ENCODE results near the gene C4BPA. TPM values are rescaled to one million over a fixed set of nuclear protein-coding genes. Genes with fewer than 3 reads are reported as not detected.

The C4BPA gene
- total RNA-seq, 2 experiments from 2014 or later, result not detected

DNA sequence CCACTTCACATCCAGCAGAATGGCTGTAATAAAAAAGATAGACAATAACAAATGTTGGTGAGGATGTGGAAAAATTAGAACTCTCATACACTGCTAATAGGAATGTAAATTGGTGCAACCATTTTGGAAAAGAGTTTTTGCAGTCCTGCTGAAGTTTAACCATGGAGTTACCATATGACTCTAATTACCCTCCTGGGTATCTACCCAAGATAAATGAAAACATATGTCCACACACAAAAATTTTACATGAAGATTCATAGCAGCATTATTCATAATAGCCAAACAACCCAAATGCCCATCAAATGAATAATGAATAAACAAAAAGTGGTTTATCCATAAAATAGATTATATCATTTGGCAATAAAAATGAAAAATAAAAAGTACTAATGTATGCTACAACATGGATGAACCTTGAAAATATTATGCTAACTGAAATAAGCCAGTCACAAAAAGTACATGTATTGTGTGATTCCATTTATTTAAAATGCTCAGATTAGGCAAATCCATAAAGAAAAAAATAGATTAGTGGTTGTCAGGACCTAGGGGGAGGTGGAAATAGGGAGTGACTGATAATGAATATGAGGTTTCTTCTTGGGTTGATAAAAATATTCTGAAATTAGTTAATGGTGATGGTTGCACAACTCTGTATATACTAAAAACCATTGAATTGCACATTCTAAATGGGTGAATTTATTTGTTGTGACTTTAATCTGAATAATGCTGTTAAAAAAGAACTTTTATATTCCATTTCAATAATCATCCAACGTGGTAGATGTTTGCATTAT lies 26.4 kb downstream of the C4BPA start:
- H3K27me3 Mint-ChIP-seq (ENCODE audit: low read depth), result no peaks in the 10 kb centered on the region
- intact Hi-C loops (cut with micrococcal nuclease), result no loop called here
- no peaks in the 10 kb centered on the region for H3K4me1 Mint-ChIP-seq (ENCODE audit: low read depth)
- H3K36me3 Mint-ChIP-seq (ENCODE audit: low read depth), result peaks cover 1% of the 10 kb centered on the region
- no peak overlapping the region for H3K27ac Mint-ChIP-seq
- no peak for DNase-seq
- peaks cover 28% of the 10 kb centered on the region for H3K9me3 Mint-ChIP-seq
- CTCF ChIA-PET, result no interaction called here
- H3K4me3 Mint-ChIP-seq, result no peak overlapping the region

- H3K4me1 Mint-ChIP-seq (ENCODE audit: low read depth), result no peaks in the 10 kb centered on the region
- H3K4me3 Mint-ChIP-seq, result no peak overlapping the region
- H3K27me3 Mint-ChIP-seq (ENCODE audit: low read depth), result no peaks in the 10 kb centered on the region
- peaks cover 1% of the 10 kb centered on the region for H3K36me3 Mint-ChIP-seq (ENCODE audit: low read depth)
- no peak for DNase-seq
- peaks cover 28% of the 10 kb centered on the region for H3K9me3 Mint-ChIP-seq
- CTCF ChIA-PET, result no interaction called here
- intact Hi-C loops (cut with micrococcal nuclease), result no loop called here
- H3K27ac Mint-ChIP-seq, result no peak overlapping the region
Measured at GRCh38 chr1:207131163-207131562, 27.1 kb downstream of the C4BPA start.

DNA sequence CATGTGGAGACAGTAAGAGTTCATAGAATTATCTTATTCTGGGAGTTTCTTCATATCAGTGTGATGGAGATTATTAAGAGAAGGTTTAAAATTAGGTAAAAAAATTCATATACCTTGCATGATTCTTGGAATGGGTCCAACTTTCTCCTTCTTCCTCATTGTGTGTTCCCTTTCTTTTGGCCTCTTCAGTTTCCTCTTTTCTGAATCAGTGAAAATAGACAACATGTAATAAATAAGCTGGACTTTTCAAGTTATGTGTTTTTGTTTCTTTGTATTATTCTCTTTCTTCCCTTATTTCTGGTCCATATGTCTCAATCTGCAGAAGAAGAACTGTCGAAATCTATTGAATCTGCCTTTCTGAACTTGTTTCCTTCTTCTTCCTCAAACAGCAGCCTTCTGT lies 30.5 kb downstream of the C4BPA start:
- Mint-ChIP-seq H3K4me3 (no peak overlapping the region), H3K27me3 (ENCODE audit: low read depth) (no peaks in the 10 kb centered on the region), H3K9me3 (peaks cover 10% of the 10 kb centered on the region), H3K27ac (no peak overlapping the region), H3K36me3 (ENCODE audit: low read depth) (no peaks in the 10 kb centered on the region), H3K4me1 (ENCODE audit: low read depth) (no peaks in the 10 kb centered on the region)
- CTCF ChIA-PET, result no interaction called here
- DNase-seq, result no peak
- intact Hi-C loops (cut with micrococcal nuclease), result no loop called here

DNA sequence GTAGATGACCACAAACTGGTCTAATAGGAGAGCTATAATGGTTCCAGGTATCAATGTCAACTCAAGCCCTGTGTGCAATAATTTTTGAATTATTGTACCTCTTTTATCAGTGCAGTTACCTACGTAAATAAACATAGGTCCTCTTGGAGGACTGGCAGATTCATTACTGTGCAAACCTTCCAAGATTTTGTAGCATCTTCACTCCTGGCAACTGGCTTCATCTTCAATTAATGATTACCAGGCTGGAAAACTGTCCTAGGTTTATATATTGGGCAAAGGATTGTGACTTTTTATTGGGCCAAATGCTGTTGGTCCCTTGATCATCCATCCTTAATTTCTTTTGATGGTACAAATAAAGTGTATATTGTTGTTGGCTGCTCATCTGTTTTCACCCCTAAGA lies 35.6 kb downstream of the C4BPA start:
- DNase-seq, result no peak
- Mint-ChIP-seq H3K4me3 (no peak overlapping the region), H3K4me1 (ENCODE audit: low read depth) (no peaks in the 10 kb centered on the region), H3K36me3 (ENCODE audit: low read depth) (no peaks in the 10 kb centered on the region), H3K27ac (no peak overlapping the region), H3K9me3 (no peaks in the 10 kb centered on the region), H3K27me3 (ENCODE audit: low read depth) (no peaks in the 10 kb centered on the region)
- CTCF ChIA-PET, result interaction anchor here (1.1 kb wide), 1 partner anchor 481 kb away, joined by 3 read pairs; no protein-coding TSS in a partner anchor
- intact Hi-C loops (cut with micrococcal nuclease), result no loop called here

- intact Hi-C loops (cut with micrococcal nuclease), result no loop called here
- Mint-ChIP-seq H3K4me3 (no peak overlapping the region), H3K36me3 (ENCODE audit: low read depth) (no peaks in the 10 kb centered on the region), H3K27ac (no peak overlapping the region), H3K27me3 (ENCODE audit: low read depth) (no peaks in the 10 kb centered on the region), H3K4me1 (ENCODE audit: low read depth) (no peaks in the 10 kb centered on the region), H3K9me3 (no peaks in the 10 kb centered on the region)
- CTCF ChIA-PET, result interaction anchor here (0.6 to 1.1 kb wide), 2 partner anchors 341 to 480 kb away, joined by 3 to 4 read pairs; no protein-coding TSS in a partner anchor
- DNase-seq, result no peak
Measured at GRCh38 chr1:207140536-207140935, 36.5 kb downstream of the C4BPA start.

GRCh38 chr1:207145401-207146058 lies 41.5 kb downstream of the C4BPA start:
- H3K27me3 Mint-ChIP-seq (ENCODE audit: low read depth), result no peaks in the 10 kb centered on the region
- H3K4me1 Mint-ChIP-seq (ENCODE audit: low read depth), result no peaks in the 10 kb centered on the region
- no peak overlapping the region for H3K4me3 Mint-ChIP-seq
- CTCF ChIA-PET, result no interaction called here
- no peak overlapping the region for H3K27ac Mint-ChIP-seq
- H3K9me3 Mint-ChIP-seq, result no peaks in the 10 kb centered on the region
- H3K36me3 Mint-ChIP-seq (ENCODE audit: low read depth), result no peaks in the 10 kb centered on the region
- DNase-seq, result no peak
- intact Hi-C loops (cut with micrococcal nuclease), result no loop called here

GRCh38 chr1:207151920-207152319 lies 47.9 kb downstream of the C4BPA start:
- Mint-ChIP-seq H3K4me1 (ENCODE audit: low read depth) (no peaks in the 10 kb centered on the region), H3K27ac (no peak overlapping the region), H3K27me3 (ENCODE audit: low read depth) (peaks cover 4% of the 10 kb centered on the region), H3K9me3 (peaks cover 8% of the 10 kb centered on the region), H3K4me3 (no peak overlapping the region), H3K36me3 (ENCODE audit: low read depth) (peaks cover 6% of the 10 kb centered on the region)
- intact Hi-C loops (cut with micrococcal nuclease), result no loop called here
- CTCF ChIA-PET, result interaction anchor here (0.6 to 0.8 kb wide), 2 partner anchors 36 to 342 kb away, joined by 3 read pairs; no protein-coding TSS in a partner anchor
- no peak for DNase-seq

DNA sequence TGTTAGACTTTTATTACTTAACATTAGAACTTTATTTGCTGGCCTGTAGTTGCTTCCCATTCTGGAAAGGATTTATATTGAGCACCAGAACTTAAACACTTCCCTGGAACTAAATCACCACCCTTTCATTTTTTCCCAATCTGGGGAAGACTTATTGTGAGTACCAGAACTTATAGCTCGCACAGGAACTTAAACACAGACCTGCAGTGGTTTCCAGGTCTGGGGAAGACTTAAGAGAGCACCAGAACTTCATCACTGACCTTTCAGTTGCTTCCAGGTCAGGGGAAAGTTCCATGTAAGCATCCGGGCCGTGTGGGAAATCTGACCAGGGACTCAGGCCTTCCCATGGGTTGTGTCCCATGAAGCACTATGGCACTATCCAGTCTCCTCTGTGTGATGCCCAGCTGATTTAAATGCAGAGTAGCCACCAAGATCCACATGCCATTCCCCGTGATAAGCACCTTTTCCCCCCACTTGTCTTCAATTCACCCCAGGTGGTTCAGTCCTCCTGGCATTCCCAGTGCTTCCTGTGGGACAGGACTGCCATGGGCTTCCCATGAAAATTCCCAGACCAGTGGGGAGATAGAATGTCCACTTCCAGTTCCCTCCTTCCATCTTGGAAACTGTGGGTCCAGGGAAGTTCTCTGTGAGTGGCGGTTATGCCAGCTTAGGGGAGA lies 48.9 kb downstream of the C4BPA start:
- no peak overlapping the region for H3K4me3 Mint-ChIP-seq

GRCh38 chr1:207155028-207155427 lies 51.0 kb downstream of the C4BPA start:
- H3K9me3 Mint-ChIP-seq, result peaks cover 8% of the 10 kb centered on the region
- H3K36me3 Mint-ChIP-seq (ENCODE audit: low read depth), result peaks cover 6% of the 10 kb centered on the region
- intact Hi-C loops (cut with micrococcal nuclease), result no loop called here
- no peaks in the 10 kb centered on the region for H3K4me1 Mint-ChIP-seq (ENCODE audit: low read depth)
- peaks cover 4% of the 10 kb centered on the region for H3K27me3 Mint-ChIP-seq (ENCODE audit: low read depth)
- no peak for DNase-seq
- no peak overlapping the region for H3K27ac Mint-ChIP-seq
- H3K4me3 Mint-ChIP-seq, result no peak overlapping the region
- CTCF ChIA-PET, result no interaction called here

More for the DNA sequence above, 48.9 kb downstream of the C4BPA start:
- Mint-ChIP-seq H3K27me3 (ENCODE audit: low read depth) (peaks cover 4% of the 10 kb centered on the region), H3K36me3 (ENCODE audit: low read depth) (peaks cover 6% of the 10 kb centered on the region), H3K27ac (no peak overlapping the region), H3K9me3 (peaks cover 8% of the 10 kb centered on the region), H3K4me1 (ENCODE audit: low read depth) (no peaks in the 10 kb centered on the region)
- intact Hi-C loops (cut with micrococcal nuclease), result no loop called here
- CTCF ChIA-PET, result no interaction called here
- DNase-seq, result no peak

DNA sequence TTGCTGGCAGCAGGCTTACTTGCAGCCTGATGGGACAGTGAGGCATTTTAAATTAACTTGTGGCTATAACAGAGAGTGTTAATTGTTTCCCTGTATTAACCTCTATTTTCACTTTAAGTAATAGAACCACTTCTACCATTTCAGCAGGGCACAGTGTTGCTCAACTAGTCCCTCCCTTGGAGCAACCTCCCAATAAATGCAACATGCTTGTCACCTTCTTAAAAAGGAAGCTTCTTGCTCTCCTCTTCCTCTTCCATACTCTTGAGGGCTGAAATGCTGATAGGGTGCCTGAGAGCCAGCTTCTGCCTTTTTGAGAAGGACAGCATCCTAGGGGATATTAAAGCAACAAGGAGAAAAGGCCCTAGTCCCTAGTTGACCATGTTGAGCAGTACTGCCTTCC lies 52.1 kb downstream of the C4BPA start:
- Mint-ChIP-seq H3K27me3 (ENCODE audit: low read depth) (peaks cover 4% of the 10 kb centered on the region), H3K36me3 (ENCODE audit: low read depth) (peaks cover 6% of the 10 kb centered on the region), H3K9me3 (peaks cover 7% of the 10 kb centered on the region), H3K4me3 (no peak overlapping the region), H3K27ac (no peak overlapping the region), H3K4me1 (ENCODE audit: low read depth) (no peaks in the 10 kb centered on the region)
- DNase-seq, result no peak
- intact Hi-C loops (cut with micrococcal nuclease), result no loop called here
- CTCF ChIA-PET, result no interaction called here

- H3K4me3 Mint-ChIP-seq, result no peak overlapping the region
- no peaks in the 10 kb centered on the region for H3K36me3 Mint-ChIP-seq (ENCODE audit: low read depth)
- intact Hi-C loops (cut with micrococcal nuclease), result no loop called here
- H3K27ac Mint-ChIP-seq, result no peak overlapping the region
- H3K9me3 Mint-ChIP-seq, result no peaks in the 10 kb centered on the region
- H3K4me1 Mint-ChIP-seq (ENCODE audit: low read depth), result no peaks in the 10 kb centered on the region
- DNase-seq, result no peak
- H3K27me3 Mint-ChIP-seq (ENCODE audit: low read depth), result peaks cover 2% of the 10 kb centered on the region
- CTCF ChIA-PET, result no interaction called here
Measured at GRCh38 chr1:207156826-207157225, 52.8 kb downstream of the C4BPA start.

GRCh38 chr1:207164086-207164485 lies 60.1 kb downstream of the C4BPA start:
- Mint-ChIP-seq H3K36me3 (ENCODE audit: low read depth) (no peaks in the 10 kb centered on the region), H3K27ac (no peak overlapping the region), H3K27me3 (ENCODE audit: low read depth) (no peaks in the 10 kb centered on the region), H3K9me3 (peaks cover 5% of the 10 kb centered on the region), H3K4me3 (no peak overlapping the region), H3K4me1 (ENCODE audit: low read depth) (no peaks in the 10 kb centered on the region)
- CTCF ChIA-PET, result interaction anchor here (0.9 kb wide), 1 partner anchor 59 kb away, joined by 3 read pairs; no protein-coding TSS in a partner anchor
- no peak for DNase-seq
- intact Hi-C loops (cut with micrococcal nuclease), result no loop called here
